CD4-positive, alpha-beta T cell treated with Interferon gamma for 1 hour (primary cell): Measurements from ENCODE around the gene ZNG1C.
"Not testable (repeated sequence)": the region's sequence is repeated elsewhere in the genome, so short reads cannot be mapped to it uniquely, and the experiment has no call there.

Experiments
- DNase-seq: peaks from one replicate; pipeline ENCODE4 v3.0.0-alpha.2; 2020

Gene ZNG1C

GRCh38 chr9:68241683-68242082 lies at the start of gene ZNG1C:
Gene ZNG1C (plus strand): TSS chr9:68241983. CDS start chr9:68242032, 49 bp downstream.
- DNase-seq: not testable (repeated sequence)

DNA sequence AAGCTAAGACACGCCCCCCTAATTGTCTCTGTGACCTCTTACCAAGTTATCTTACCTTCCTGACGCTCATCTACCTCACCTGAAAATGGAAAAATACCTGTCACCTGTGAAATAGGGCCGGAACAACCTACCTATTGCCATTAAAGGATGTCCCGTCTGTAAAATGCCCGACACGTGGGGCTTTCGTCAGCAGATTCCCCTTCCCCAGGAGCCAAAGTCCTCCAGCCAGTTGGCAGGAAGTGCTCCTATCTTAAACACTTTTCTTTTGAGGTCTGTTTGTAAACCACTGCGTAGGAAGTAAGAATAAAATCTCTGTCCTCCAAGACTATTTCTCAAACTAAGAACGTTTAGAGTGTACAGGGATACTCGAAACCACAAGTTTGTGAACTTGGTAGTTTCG lies 654 bp downstream of the ZNG1C start:
- not testable (repeated sequence) for DNase-seq

DNA sequence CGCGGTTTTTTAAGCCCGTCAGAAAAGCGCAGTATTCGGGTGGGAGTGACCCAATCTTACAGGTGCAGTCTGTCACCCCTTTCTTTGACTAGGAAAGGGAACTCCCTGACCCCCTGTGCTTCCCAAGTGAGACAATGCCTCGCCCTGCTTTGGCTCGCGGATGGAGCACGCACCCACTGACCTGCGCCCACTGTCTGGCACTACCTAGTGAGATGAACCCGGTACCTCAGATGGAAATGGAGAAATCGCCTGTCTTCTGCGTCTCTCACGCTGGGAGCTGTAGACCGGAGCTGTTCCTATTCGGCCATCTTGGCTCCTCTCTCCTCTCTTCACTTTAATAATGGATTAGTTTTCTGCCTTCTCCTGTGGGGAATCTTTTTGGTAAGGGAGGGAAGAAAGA lies 39.3 kb downstream of the ZNG1C start:
- DNase-seq: not testable (repeated sequence)

GRCh38 chr9:68302567-68302966 lies 60.8 kb downstream of the ZNG1C start, which contains the start of gene FOXD4L3:
Gene FOXD4L3 (plus strand): TSS chr9:68302867. CDS start chr9:68302952, 85 bp downstream.
- DNase-seq: not testable (repeated sequence)

GRCh38 chr9:68303771-68304170 lies 62.0 kb downstream of the ZNG1C start:
- not testable (repeated sequence) for DNase-seq

DNA sequence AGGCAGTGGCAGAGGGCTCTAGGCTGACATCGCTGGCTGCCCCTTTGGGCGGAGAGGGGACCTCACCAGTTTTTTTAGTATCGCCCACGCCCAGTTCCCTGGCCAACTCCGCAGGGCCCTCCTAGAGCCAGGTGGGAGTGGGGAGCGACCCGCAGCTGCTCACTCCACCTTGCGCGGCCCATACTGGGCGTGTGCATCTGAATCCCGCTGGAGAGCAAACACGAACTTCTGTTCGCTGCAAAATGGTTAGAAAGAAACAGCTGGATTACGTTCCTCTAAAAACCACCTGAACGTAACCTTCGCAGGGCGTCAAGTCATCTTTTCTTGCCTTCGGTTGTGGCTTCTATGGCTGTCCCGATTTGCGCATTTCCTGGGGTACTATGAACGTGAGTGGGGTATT lies 62.4 kb downstream of the ZNG1C start:
- DNase-seq: not testable (repeated sequence)

- DNase-seq: not testable (repeated sequence)
Observed at GRCh38 chr9:68304777-68305176, 63.0 kb downstream of the ZNG1C start.

- not testable (repeated sequence) for DNase-seq
Observed at GRCh38 chr9:68305680-68306285, 64.0 kb downstream of the ZNG1C start.

GRCh38 chr9:68306391-68306964 lies 64.7 kb downstream of the ZNG1C start:
- DNase-seq: not testable (repeated sequence)

GRCh38 chr9:68307127-68307526 lies 65.3 kb downstream of the ZNG1C start:
- DNase-seq: not testable (repeated sequence)

DNA sequence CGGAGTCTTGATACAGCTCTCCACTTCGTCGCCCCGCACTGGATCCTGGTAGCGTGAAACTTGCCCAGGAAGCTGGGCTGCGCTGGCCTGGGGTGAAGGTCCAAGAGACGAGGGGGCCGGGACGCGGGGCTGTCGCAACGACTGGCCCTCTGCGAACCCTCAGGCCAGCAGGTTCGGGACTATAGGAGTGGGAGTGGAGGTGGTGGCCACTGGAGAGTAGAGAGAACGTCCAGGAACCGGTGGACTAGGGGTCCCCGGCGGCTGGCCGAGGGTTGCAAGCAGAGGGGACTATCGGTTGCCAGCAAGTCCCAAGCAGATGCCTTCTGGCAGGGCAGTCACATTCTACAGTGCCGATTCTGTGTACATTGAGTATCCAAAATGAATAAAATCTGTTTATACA lies 65.9 kb downstream of the ZNG1C start:
- DNase-seq: not testable (repeated sequence)

DNA sequence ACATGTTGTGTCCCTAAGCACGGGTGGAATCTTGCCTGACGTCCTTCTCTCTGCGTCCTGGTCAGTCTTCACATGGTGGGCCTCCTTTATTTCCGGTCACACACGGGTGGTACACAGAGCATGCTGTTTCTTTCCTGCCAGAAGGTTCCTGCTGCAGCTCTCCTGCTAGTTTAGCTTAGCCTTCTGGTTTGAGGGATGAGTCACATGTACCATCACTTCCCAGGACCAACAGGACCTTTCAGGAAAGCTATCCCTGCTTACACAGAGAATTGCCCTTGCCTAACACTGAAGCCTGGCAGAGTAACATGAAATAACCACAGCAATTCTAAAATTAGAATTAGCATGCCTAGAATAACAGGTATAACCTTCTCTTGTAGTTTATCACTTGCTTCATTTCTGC lies 69.4 kb downstream of the ZNG1C start:
- DNase-seq: not testable (repeated sequence)

- not testable (repeated sequence) for DNase-seq
Observed at GRCh38 chr9:68318209-68318608, 76.4 kb downstream of the ZNG1C start.

DNA sequence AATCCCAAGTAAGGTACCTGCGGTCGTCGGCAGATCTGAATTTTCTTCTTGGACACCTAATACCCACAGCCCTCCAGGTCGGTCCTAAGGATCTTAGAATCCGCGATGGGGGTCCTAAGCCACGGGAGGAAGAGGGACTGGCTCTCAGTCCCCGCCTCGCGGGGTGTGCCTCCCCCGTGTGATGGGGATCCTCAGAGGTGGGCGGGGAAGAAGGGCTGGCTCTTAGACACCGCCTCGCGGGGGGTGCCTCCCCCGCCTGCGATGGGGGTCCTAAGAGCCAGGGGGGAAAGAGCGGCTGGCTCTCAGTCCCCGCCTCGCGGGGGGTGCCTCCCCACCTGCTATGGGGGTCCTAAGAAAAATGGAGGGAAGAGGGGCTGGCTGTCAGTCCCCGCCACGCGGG lies 82.0 kb downstream of the ZNG1C start:
- DNase-seq: not testable (repeated sequence)

DNA sequence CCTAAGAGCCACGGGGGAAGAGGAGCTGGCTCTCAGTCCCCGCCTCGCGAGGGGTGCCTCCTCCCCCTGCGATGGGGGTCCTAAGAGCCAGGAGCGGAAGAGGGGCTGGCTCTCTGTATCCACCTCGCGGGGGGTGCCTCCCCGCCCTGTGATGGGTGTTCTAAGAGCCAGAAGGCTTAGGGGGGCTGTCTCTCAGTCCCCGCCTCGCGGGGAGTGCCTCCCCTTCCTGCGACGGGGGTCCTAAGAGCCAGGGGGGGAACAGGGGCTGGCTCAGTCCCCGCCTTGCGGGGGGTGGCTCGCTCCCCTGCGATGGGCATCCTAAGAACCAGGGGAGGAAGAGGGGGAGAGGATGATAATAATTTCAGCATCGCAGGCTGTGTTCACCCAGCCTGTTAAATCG lies 82.7 kb downstream of the ZNG1C start:
- not testable (repeated sequence) for DNase-seq

DNA sequence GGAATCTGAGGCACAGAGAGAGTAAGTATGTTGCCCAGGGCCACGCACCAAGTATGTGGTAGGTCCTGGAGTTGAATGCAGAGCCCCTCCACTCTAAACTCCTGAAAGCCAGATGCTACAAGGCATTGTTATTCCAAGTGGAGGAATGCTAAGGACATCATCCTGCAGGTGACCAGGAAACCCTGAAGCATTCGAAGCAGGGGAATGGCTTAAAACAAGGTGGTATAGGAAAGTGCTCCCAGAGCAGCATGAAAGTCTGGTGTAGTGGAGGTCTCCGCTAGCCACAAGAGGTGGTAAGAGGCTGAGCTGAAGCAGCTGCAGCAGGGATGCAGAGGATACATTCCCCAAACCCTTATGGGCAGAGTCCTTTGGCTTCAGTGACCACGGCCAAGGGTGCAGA lies 87.3 kb downstream of the ZNG1C start:
- DNase-seq: not testable (repeated sequence)

DNA sequence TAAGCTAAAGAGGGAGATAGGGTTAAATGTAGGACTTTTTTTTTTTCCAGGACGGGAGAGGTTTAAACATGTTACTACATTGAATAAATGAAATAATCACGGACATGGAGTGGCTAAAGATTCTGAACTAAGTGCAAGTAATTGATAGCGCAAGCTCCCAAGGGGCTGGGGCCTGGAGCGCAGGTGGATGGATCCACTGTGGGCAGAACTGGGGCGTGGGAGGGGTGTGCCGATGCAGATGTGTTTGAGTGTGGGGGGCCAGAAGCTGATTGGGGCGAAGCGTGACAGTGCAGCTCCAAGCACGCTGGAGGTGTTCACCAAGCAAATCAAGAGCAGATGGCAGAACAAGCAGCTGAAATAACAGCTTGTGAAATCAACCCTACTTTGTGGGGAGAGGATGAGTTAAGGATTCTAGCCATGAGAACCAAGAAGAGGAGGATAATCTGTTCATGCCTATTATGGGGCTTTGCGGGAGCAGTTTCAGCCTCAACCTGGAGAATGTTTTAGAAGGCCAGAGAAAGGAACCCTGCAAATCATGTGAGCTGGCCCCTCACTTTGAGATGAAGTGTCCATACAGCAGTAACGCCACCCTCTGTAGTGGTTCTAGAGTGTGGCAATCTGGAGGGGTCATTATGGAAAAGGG lies 88.9 kb downstream of the ZNG1C start:
- not testable (repeated sequence) for DNase-seq

- DNase-seq: not testable (repeated sequence)
Observed at GRCh38 chr9:68332122-68332521, 90.3 kb downstream of the ZNG1C start.

DNA sequence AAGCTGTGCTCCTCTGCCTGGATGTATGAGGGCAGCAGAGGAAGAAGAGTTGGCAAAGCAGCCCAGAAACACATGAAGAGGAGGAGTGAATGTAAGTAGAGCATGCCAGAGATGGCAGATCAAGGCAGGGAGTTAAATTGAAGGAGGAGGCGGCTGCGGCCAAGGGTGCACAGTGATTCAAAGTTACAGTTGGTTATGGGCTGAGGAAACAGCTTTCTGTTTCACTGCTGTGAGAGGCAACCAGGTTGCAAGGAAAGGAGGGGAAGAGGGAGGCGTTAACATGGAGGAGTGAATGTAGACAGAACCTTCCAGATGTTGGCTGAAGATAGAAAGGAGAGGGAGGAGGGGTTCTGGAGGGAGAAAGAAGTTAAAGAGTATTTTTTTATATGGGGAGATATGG lies 94.2 kb downstream of the ZNG1C start:
- not testable (repeated sequence) for DNase-seq

DNA sequence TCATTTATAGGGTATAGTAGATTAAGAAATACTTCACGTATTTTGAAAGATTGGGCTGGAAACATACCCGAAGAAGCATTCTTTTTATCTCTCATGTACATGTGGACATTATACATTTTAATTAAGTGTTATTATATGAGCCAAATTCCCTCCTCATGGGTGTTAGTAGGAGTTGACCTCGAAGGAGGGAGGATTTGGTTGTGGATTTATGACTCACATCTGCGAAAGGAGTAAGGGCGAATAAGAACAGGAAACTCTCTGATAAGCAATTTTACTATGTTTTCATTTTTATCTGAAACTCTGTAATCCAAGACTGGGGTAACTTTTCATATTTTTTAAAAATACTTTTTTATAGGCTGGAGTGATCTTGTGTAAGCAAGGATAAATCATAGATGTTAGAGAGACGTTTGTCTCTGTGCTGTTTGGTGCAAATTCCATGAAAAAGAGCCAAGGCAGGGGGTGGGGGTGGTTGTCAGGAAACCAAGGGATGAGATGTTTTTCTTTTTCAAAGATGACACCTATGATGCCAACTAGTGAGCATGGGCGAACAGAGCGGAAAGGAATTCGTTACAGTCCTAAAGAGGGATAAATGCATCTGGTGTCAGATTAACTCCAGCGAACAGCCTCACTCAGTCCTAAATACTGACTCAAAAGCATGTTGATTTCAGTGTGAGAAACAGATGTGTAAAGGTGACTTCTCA lies 95.0 kb downstream of the ZNG1C start:
- not testable (repeated sequence) for DNase-seq

GRCh38 chr9:68338000-68338399 lies 96.2 kb downstream of the ZNG1C start:
- DNase-seq: not testable (repeated sequence)

DNA sequence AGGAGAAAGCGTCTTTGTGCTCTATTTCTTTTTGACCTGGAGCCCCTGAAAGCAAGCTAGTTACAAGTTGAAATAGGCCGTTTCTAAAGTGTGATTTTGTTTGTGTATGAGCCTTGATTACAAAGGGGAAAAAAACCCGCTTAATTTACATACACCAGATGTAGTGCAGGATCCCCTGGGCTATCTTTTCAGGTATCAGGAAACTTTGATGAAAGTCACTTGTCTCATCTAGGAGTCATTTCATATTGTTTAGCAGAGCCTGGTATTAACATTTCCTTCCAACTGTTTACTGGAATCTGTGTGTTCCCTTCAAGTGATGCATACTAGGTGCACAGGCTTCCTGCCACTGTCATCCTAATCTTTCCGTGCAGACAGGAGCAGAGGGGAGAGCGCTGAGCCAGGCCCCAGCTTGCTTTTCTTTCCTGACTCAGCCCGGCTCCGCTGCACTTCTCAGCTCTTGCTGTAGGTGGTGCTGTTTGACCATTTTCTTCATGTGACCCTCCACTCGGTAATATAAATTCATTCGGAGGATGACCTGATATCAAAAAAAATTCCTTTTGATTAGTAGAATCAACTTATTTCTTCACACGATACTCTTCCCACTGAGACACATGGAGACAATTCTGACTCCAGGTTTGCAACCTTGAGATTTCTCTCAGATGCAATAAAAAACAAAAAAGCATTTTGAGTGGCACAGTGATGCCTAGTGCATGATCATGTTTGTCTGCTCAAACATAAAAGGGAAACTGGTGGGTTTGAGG lies 100.7 kb downstream of the ZNG1C start:
- DNase-seq: not testable (repeated sequence)

GRCh38 chr9:68343242-68343641 lies 101.5 kb downstream of the ZNG1C start:
- not testable (repeated sequence) for DNase-seq
